Amniotic epithelial cell (primary cell): ENCODE results near the gene PPP1R14D.

ENCODE experiments used
- DNase-seq: peaks from one replicate; pipeline ENCODE4 v3.0.0-alpha.2; 2010; ENCODE audit warnings: low read depth

The PPP1R14D gene

GRCh38 chr15:40819048-40819447 is 9.5 kb downstream of the PPP1R14D start:
- DNase-seq, result no peak

DNA sequence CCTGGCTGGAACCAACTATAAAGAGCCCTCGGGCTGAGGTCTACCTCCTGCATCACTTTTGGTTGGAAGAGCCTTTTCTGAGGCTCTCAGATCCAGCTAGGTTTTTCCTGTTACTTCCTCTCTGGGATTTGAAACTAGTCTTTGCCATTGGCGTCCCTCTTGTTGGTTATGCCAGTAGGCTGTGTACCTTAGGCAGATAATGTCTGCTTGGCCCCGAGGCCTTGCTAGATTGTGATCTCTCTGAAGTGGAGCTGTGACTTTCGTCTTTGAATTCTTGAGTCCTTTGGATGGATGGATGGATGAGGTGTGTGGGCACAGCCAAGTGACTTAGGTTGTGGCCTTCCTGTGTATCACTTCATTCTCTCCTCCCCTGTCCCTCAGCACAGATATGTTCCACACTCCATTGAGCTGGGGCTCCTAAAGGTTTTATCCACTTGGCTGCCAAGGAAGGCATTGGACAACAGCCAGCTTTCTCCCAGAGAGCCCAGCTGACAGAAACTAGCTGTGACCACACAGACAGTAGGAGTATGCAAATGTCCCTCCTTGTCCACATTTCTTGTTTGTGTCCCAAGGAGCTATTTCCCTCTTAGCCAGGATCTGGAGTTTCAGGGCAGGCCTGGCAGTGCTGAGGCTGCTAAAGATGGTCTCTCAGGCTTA is 13.3 kb downstream of the PPP1R14D start:
- DNase-seq, result peak; percentile 33

DNA sequence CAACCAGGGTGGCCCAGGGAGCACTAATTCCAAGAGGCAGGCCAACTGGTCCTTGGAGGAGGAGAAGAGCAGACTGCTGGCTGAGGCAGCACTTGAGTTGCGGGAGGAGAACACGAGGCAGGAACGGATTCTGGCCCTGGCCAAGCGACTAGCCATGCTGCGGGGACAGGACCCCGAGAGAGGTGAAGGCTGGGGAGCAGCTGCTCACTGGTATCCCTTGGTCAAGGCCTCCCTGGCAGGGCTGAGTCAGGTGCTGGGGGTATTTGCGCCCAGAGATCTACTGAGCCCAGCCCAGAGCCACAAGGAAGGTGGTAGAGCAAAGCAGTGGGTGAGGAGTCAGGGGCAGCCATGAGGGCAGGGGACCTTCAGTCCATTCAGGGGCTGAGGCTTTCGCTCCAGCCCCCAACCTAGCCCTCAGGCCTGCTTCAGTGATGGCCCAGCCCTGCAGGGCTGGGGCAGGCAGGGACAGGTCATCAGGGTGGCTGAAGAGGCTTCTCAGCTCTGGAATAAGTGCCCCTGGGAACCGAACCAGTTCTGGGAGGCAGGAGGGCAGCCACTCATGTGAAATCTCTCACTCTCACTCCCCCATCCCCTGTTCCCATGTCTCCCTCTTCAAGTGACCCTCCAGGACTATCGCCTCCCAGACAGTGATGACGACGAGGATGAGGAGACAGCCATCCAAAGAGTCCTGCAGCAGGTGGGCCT is 15.6 kb downstream of the PPP1R14D start:
- DNase-seq, result no peak

DNA sequence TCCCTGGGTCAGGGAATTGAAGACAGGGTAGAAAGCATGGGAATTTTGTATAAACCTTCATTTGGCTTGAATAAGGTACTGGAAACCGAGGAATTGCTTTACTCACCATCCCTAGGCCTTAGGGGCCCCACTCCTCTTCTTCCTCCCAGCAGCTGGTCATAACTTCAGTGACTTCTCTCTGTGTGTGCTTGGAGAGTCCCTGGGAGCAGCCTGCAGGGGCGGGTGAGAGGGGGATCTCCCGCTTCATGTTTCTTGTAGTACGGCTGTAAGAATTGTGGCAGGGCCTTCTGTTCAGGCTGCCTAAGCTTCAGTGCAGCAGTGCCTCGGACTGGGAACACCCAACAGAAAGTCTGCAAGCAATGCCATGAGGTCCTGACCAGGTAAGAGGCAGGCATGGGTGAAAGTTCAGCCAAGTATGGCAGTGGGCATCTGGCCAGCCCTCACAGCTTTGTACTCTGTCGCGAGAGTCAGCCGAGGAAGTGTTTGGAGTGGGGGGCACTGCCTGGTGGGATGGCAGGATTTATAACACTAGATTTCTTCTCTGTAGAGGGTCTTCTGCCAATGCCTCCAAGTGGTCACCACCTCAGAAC is 19.6 kb downstream of the PPP1R14D start:
- no peak for DNase-seq

DNA sequence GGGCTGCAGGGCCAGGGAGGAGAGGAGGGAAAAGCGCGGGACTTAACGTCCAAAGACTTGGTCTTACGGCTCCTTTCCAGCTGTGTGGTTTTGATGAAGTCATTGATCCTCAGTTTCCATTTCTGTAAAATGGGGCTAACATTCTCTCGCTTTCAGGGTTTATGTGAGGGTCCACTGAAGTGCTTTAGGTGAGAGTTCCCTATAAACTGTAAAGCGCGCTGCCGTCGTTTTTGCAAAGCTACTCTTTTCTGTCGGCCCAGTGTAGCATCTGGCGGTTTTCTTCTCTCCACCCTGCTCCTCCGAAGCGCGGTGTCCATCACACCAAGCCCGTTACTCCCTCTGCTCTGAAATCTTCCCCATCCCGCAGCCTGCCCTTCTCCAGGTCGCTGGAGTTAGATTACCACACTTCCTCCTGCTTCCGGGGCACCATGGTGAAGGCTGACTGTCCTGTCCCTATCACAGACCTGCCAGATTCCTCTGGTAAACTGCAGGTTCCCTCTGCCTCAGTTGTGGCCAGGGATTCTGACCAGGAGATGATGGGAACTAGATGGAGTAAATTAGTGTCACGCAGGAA is 20.5 kb downstream of the PPP1R14D start:
- DNase-seq, result no peak

GRCh38 chr15:40807028-40807887 is 21.2 kb downstream of the PPP1R14D start, which contains the start of the genes DNAJC17 and ZFYVE19:
DNAJC17 (minus strand) TSS chr15:40807473; CDS start chr15:40807446, 27 bp downstream.
ZFYVE19 (plus strand) TSS chr15:40807089; CDS start chr15:40807590, 501 bp downstream.
- DNase-seq, result peak; percentile 97

GRCh38 chr15:40806672-40807027 is 21.9 kb downstream of the PPP1R14D start:
- no peak for DNase-seq

DNA sequence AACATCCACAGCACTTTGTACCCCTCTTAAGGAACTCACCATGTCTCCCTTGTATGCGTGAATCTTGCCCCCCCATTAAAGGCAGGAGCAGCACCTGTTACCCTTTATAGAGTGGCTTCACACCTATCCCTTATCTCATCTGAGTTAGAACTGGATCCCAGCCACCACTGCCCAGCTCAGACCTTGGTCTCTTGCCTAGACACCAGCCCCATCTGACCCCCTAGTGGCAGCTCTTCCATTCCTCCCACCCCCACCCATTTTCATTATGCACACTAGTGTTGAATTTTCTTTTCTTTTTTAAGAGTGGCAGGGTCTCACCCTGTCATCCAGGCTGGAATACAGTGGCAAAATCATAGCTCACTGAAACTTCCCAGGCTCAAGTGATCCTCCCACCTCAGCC is 24.8 kb downstream of the PPP1R14D start:
- DNase-seq, result no peak

GRCh38 chr15:40803076-40803475 is 25.4 kb downstream of the PPP1R14D start:
- DNase-seq, result no peak

DNA sequence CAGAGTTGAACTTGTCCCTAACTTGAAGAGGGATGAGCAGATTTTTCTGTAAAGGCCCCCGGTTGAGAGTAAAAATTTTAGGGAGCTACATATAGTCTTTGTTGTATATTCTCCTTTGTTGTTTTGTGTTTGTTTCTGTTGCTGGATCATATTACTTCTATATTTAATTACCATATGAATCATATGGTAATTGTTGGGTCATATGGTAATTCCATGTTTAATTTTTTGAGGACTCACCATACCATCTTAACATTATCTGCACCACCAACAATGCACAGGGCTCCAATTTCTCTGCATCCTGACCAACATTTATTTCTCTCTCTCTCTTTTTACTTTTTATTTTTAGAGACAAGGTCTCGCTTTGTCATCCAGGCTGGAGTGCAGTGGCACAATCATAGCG is 29.0 kb downstream of the PPP1R14D start:
- DNase-seq, result no peak

GRCh38 chr15:40796512-40796911 is 32.0 kb downstream of the PPP1R14D start:
- no peak for DNase-seq

GRCh38 chr15:40796041-40796440 is 32.5 kb downstream of the PPP1R14D start:
- no peak for DNase-seq

- DNase-seq, result peak; percentile 95
These were observed 35.1 kb downstream of the PPP1R14D start for GRCh38 chr15:40793216-40793989.

- DNase-seq, result no peak
These were observed 36.1 kb downstream of the PPP1R14D start for GRCh38 chr15:40792394-40792793.

- DNase-seq, result peak; percentile 61
These were observed 37.8 kb downstream of the PPP1R14D start for GRCh38 chr15:40790718-40791117.

- DNase-seq, result no peak
These were observed 38.5 kb downstream of the PPP1R14D start for GRCh38 chr15:40789999-40790398.

GRCh38 chr15:40789119-40789518 is 39.4 kb downstream of the PPP1R14D start:
- no peak for DNase-seq

GRCh38 chr15:40787991-40788390 is 40.5 kb downstream of the PPP1R14D start:
- no peak for DNase-seq

DNA sequence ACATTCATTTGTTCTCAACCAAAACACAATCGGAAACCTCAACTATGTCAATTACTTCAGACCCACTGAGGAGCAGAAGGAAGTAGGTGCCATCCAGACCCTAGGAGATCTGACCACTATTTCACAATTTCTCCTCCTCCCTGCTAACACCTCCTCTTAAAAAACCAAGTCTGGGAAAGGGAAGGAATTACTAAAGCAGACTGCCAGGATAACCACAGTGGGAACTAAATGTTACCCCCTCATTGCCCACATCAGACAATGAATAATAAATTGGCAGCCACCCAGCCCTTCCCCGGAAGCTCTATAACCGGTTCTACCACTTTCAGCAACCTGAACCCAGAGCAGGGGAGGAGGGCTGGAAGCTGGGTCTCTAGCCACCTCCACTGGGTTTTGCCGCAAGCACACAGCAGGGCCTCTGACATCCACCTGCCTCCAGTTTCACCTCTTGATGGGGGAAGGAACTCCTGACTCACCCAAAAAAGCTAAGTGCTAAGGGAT is 41.1 kb downstream of the PPP1R14D start:
- peak; percentile 96 for DNase-seq

DNA sequence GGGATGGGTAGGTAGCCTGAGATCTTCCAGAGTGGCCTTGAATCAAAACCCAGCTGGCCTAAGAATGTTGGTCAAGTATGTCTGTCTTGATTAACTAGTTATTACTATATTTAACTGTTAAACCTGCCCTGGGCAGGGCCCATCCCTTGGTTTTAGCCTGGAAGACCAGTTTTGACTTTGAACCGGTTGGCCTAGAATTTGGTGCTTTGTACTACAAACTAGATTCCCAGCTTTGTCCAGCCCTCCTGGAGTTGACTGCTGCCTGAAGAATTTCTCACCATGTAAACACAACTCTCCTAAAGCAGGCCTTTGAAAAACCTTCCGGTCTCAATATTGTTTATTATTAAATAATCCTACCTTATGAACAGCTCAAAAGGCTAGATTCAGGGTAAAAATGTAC is 42.7 kb downstream of the PPP1R14D start:
- DNase-seq, result no peak

GRCh38 chr15:40785164-40785563 is 43.3 kb downstream of the PPP1R14D start:
- peak; percentile 40 for DNase-seq
